AG04449 (cell line): ENCODE data around the gene SNN.

Source experiments
- CTCF ChIA-PET: fragments of 350-600 bp; formaldehyde crosslinking; extraction: SDS; loops from one replicate; lab custom pipeline; 2021; ENCODE audit warnings: antibody characterized with exemption; lab: Yijun Ruan, JAX
- POLR2A ChIA-PET: fragments of 400-600, 350-600 bp; formaldehyde crosslinking; extraction: SDS; loops from one replicate; lab custom pipeline; 2020; ENCODE audit warnings: antibody characterized with exemption, inconsistent platforms; lab: Yijun Ruan, JAX
- DNase-seq: peaks from one replicate; pipeline ENCODE4 v3.0.0-alpha.2; 2010; ENCODE audit warnings: low read depth, low spot score
- H3K4me3 ChIP-seq: 2 replicates; pipeline ENCODE4 v1.5.1; 2011; ENCODE audit warnings: low read depth, mild to moderate bottlenecking, control low read depth, low read length
- TF ChIP-seq, protein P1 (sequence below): IDR thresholded peaks from one replicate; pipeline ENCODE4 v1.5.1; 2011; ENCODE audit warnings: mild to moderate bottlenecking, moderate library complexity, low read length, control low read depth, inconsistent platforms; ENCODE audit not compliant: insufficient read depth; ENCODE audit errors: missing control alignments

The SNN gene

DNA sequence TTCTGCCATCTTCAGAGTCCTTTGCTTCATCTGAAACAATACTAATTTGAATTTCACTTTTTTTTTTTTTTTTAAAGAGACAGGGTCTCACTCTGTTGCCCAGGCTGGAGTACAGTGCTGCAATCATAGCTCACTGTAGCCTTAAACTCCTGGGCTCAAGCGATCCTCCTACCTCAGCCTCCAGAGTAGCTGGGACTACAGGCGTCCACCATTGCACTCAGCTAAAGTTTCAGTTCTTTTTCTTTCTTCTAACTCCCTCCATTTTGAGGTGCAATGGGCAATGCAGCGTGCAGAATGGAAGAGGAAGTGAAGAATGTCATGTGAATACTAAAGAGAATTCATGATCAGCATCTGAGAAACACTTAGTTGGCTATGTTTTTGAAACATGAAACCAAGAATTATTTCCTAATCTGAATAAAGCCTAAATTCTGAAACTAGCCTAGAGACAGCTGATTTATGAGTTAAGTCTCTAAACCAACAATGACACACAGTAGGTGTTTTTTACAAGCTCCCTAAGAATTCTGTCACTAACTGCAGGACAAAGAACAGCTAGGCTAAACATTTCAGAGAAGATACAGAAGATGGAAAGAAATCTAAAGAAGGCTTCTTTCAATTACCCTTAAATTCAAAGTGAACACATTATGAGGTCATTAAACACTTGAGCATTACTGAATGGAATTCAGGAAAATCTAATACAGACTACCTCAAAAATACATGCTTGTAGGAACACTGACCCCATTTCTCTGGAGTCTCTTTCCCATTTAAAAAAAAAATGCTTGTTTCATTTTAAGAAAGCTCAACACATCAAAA lies 21.0 kb downstream of the SNN start:
- CTCF ChIA-PET, result interaction anchor here (0.8 to 4.5 kb wide), 9 partner anchors 10 to 293 kb away, joined by 3 to 33 read pairs (median 5); partner anchors contain the start of gene ZC3H7A

DNA sequence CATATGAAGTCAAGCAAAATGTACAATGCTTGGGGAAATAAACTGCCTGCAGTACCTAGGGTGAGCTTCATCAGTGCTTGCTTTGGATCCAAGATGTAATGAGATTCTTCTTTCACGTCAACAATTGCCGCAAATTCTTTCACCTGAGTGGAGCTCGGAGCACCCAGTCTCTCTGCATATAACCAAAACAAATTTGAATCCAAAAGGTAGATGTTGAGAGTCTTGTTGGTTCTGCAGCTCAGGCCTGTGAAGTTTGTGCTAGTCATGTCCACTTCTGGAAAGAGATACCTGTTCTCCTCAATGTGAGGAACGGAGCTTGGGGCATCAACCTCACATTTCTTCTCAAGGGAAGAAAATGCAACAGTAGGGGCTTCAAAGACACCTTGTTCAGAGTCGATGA lies 23.0 kb downstream of the SNN start:
- CTCF ChIA-PET, result interaction anchor here (1.1 to 4.5 kb wide), 5 partner anchors 12 to 295 kb away, joined by 3 to 33 read pairs (median 5); no protein-coding TSS in a partner anchor
- POLR2A ChIA-PET, result no interaction called here
- DNase-seq, result no peak
- TF ChIP-seq, protein P1, sequence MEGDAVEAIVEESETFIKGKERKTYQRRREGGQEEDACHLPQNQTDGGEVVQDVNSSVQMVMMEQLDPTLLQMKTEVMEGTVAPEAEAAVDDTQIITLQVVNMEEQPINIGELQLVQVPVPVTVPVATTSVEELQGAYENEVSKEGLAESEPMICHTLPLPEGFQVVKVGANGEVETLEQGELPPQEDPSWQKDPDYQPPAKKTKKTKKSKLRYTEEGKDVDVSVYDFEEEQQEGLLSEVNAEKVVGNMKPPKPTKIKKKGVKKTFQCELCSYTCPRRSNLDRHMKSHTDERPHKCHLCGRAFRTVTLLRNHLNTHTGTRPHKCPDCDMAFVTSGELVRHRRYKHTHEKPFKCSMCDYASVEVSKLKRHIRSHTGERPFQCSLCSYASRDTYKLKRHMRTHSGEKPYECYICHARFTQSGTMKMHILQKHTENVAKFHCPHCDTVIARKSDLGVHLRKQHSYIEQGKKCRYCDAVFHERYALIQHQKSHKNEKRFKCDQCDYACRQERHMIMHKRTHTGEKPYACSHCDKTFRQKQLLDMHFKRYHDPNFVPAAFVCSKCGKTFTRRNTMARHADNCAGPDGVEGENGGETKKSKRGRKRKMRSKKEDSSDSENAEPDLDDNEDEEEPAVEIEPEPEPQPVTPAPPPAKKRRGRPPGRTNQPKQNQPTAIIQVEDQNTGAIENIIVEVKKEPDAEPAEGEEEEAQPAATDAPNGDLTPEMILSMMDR, result no peak
- H3K4me3 ChIP-seq, result no peak overlapping the region

More for the DNA sequence above, 21.0 kb downstream of the SNN start:
- DNase-seq, result no peak
- no peak overlapping the region for H3K4me3 ChIP-seq
- POLR2A ChIA-PET, result no interaction called here
- TF ChIP-seq, protein P1, result no peak

DNA sequence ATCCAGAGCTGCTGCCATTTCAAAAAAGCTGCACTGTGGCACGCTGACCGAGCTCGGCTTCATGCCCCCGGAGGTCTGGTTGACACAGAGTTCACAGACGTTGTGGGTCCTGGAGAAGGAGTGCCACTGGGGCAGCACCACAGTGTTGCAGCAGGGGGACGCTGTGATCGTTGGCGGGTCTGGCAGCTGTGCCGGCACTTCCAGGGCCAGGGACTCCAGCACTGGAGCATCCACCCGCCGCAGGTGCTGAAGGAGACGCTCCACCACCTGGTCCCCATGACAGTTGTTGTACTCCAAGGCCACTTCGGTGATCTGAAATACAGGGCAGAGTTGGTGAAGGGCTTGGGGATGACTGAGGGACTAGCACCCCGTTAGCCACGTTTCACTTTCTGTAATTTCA lies 23.5 kb downstream of the SNN start:
- DNase-seq, result no peak
- no peak overlapping the region for H3K4me3 ChIP-seq
- POLR2A ChIA-PET, result no interaction called here
- TF ChIP-seq, protein P1, result no peak
- CTCF ChIA-PET, result interaction anchor here (1.1 to 4.5 kb wide), 5 partner anchors 12 to 296 kb away, joined by 3 to 33 read pairs (median 5); no protein-coding TSS in a partner anchor

DNA sequence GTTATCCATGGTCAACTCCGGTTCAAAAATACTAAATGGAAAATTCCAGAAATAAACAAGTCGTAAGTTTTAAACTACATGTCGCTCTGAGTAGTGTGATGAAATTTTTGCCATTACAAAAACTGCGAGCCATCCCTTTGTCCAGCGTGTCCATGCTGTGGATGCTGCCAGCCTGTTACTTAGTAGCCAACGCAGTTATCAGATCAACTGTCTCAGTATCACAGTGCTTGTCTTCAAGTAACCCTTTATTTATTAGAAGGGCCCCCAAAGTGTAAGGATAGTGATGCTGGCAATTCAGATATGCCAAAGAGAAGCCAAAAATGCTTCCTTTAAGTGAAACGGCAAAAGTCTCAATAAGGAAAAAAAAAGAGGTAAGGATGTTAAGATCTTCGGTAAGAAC lies 23.9 kb downstream of the SNN start:
- POLR2A ChIA-PET, result no interaction called here
- DNase-seq, result no peak
- CTCF ChIA-PET, result interaction anchor here (1.2 to 1.4 kb wide), 2 partner anchors 13 to 296 kb away, joined by 3 to 4 read pairs; no protein-coding TSS in a partner anchor
- TF ChIP-seq, protein P1, result no peak
- no peak overlapping the region for H3K4me3 ChIP-seq

DNA sequence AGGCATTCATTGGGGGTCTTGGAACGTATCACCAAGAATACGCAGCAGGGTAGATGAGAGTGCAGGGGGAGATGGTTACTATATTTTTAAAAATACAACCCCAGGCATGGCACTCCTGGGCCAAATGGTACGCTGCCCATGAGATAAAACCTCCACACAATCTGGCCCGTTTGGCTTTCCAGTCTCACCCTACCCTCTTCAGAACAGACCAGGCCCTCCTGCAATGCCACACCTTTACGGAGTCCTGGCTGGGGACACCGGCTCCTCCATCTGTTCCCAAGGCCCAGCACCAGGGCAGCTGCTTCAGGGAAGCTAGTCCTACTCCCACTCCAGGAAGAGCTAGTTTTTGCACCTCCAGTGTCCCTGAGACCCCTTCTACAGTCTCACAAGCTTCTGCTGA lies 24.4 kb downstream of the SNN start:
- ChIA-PET CTCF (no interaction called here), POLR2A (no interaction called here)
- TF ChIP-seq, protein P1, result no peak
- H3K4me3 ChIP-seq, result no peak overlapping the region
- DNase-seq, result no peak

DNA sequence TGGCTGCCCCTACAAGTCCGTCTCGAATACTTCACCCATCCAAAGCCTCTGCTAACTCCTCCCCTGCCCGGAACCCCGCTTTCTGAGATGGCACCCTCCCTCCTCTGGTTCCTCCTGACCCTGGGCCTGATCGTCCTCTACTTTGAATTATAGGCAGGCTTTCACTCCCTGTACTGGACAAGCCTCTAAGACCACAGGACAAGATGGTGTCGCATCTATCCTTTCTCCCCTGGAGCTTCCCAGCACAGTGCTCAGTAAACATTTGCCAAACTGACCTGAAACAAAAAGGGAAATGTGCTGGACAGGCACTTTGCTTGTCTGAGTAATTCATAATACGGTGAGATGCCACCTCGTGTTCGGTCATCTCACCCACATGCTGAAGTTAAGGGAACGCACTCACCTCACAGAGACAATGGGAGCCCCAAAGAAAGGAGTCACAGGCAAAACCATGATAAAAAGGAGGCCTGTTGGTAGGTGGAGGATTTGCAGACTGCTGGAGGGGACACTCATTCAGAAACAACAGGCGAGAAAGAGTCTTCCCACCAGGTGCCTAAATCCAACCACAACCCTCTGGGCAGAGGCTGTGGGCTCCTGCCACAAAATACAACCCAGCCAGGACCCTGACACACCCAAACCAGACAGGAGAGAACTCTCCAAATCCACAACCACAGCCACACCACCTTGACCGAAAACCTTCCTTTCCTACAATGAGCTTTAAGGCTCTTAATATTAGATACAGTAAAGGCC lies 28.2 kb downstream of the SNN start:
- DNase-seq, result no peak
- TF ChIP-seq, protein P1, result no peak
- POLR2A ChIA-PET, result no interaction called here
- CTCF ChIA-PET, result interaction anchor here (1.3 to 2.5 kb wide), 3 partner anchors 18 to 289 kb away, joined by 3 to 18 read pairs (median 7); no protein-coding TSS in a partner anchor
- H3K4me3 ChIP-seq, result no peak overlapping the region
